ENCODE data around the gene CXCL5.
"Not testable (repeated sequence)": the region's sequence is repeated elsewhere in the genome, so short reads cannot be mapped to it uniquely, and the experiment has no call there.

- TF ChIP-seq CTCF, EP300 (IDR thresholded peaks at IDR 0.05): not testable (repeated sequence)
Measured at GRCh38 chr4:73959041-73959440, 39.4 kb downstream of the CXCL5 start.
